Measurements from ENCODE around the gene PHF21B.

- no peak for TF ChIP-seq EZH2 (IDR thresholded peaks at IDR 0.05)
- no peak for TF ChIP-seq POLR2AphosphoS5 (IDR thresholded peaks at IDR 0.05; ENCODE audit: borderline replicate concordance, low read depth, low read length)
- TF ChIP-seq FOXP2 (optimal IDR thresholded peaks at IDR 0.05; ENCODE audit: control extremely low read depth, extremely low read length, insufficient read depth): no peak
These were observed 102.7 kb downstream of the PHF21B start for GRCh38 chr22:44906999-44907644.
